Stimulated activated CD8-positive, alpha-beta memory T cell treated with anti-CD3 and anti-CD28 coated beads, Interleukin-15, amount 100 ng/mL, for 48 hours (primary cell): ENCODE results near the gene MPL.

ENCODE experiments used
- DNase-seq, 2 donors: peaks; one replicate each; pipeline ENCODE4 v3.0.0-alpha.2; 2020; ENCODE audit warnings: low read depth in 2 of 2

MPL gene

GRCh38 chr1:43337588-43337987 is at the start of gene MPL:
TSS of gene MPL (plus strand) at chr1:43337818. CDS start at chr1:43337849, 31 bp downstream.
- no peak for DNase-seq

- DNase-seq, result no peak
Measured at GRCh38 chr1:43288058-43288784, 49.4 kb upstream of the MPL start.

- no peak for DNase-seq
Measured at GRCh38 chr1:43288785-43289706, 48.6 kb upstream of the MPL start.

- no peak for DNase-seq
Measured at GRCh38 chr1:43292216-43292615, 45.4 kb upstream of the MPL start.

- DNase-seq, result no peak
Measured at GRCh38 chr1:43292679-43293078, 44.9 kb upstream of the MPL start.

GRCh38 chr1:43293176-43293575 is 44.4 kb upstream of the MPL start:
- no peak for DNase-seq

- DNase-seq, result no peak
Measured at GRCh38 chr1:43293896-43294760, 43.5 kb upstream of the MPL start.

GRCh38 chr1:43294761-43295160 is 42.9 kb upstream of the MPL start:
- no peak for DNase-seq

- DNase-seq, result no peak
Measured at GRCh38 chr1:43296207-43296606, 41.4 kb upstream of the MPL start.

GRCh38 chr1:43298055-43298454 is 39.6 kb upstream of the MPL start:
- DNase-seq, result no peak

- no peak for DNase-seq
Measured at GRCh38 chr1:43299101-43299500, 38.5 kb upstream of the MPL start.

- DNase-seq, result no peak
Measured at GRCh38 chr1:43300378-43301094, 37.1 kb upstream of the MPL start, which contains the start of gene TIE1. TSS of gene TIE1 (plus strand) at chr1:43300982. CDS start at chr1:43301072, 90 bp downstream.

GRCh38 chr1:43302201-43302600 is 35.4 kb upstream of the MPL start:
- DNase-seq, result no peak

- no peak for DNase-seq
Measured at GRCh38 chr1:43302721-43303470, 34.7 kb upstream of the MPL start.

- DNase-seq, result no peak
Measured at GRCh38 chr1:43303471-43304313, 33.9 kb upstream of the MPL start.

GRCh38 chr1:43304314-43304681 is 33.3 kb upstream of the MPL start:
- DNase-seq, result no peak

GRCh38 chr1:43304771-43305300 is 32.8 kb upstream of the MPL start:
- no peak for DNase-seq

- no peak for DNase-seq
Measured at GRCh38 chr1:43305461-43305860, 32.2 kb upstream of the MPL start.

- DNase-seq, result no peak
Measured at GRCh38 chr1:43305926-43306687, 31.5 kb upstream of the MPL start.
